ENCODE results near the gene CAPN2.
"Not testable (repeated sequence)": the region's sequence is repeated elsewhere in the genome, so short reads cannot be mapped to it uniquely, and the experiment has no call there.

CAPN2 gene

GRCh38 chr1:223739366-223740037 lies 27.2 kb downstream of the CAPN2 start:
- no peak for DNase-seq

GRCh38 chr1:223740038-223740736 lies 27.8 kb downstream of the CAPN2 start:
- DNase-seq = not testable (repeated sequence)

DNA sequence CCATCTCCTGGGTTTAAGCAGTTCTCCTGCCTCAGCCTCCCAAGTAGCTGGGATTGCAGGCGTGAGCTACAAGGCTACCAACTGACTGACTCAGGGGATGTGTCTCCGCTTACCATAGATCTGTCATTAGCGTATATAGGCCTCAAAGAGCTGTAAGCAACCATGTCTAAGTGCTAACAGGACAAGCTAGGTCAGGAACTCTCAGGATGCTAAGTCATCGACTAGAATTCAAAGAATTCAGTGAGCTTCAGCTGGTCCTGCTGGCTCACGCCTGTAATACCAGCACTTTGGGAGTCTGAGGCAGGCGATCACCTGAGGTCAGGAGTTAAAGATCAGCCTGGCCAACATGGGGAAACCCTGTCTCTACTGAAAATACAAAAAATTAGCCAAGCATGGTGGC lies 29.5 kb downstream of the CAPN2 start:
- no peak for DNase-seq

DNA sequence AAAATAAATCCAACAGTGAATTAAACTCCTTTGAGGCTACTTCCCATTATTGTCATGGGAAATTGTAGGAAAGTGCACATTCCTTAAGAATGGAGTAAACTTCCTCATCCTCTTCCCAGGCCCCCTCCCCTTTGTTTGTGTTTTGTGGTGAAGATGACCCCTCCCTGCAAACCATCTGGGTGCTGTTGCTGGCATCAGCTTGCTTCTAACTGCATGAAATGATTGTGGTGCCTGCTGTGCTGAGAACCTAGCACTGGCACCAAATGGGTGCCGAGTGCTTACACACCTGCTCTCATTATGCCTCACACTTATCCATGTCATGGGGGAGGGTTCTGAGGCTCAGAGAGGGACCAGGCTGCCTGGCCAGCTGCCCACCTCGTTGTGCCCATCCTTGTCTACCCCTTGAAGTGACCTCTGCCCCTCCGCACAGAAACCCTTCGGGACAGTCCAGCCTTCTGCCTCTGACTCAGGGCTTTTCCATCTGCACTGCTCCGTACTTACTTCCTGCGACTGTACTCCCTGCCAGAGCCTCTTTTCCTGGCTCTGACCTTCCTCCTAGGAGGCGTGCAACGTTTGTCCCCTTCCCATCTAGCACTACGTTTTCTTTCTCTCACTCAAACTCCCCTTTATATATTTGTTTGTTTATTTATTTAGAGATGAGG lies 30.6 kb downstream of the CAPN2 start:
- no peak for DNase-seq

GRCh38 chr1:223745731-223746130 lies 33.4 kb downstream of the CAPN2 start:
- DNase-seq = no peak

- DNase-seq = no peak
Measured at GRCh38 chr1:223747838-223748335, 35.5 kb downstream of the CAPN2 start.

DNA sequence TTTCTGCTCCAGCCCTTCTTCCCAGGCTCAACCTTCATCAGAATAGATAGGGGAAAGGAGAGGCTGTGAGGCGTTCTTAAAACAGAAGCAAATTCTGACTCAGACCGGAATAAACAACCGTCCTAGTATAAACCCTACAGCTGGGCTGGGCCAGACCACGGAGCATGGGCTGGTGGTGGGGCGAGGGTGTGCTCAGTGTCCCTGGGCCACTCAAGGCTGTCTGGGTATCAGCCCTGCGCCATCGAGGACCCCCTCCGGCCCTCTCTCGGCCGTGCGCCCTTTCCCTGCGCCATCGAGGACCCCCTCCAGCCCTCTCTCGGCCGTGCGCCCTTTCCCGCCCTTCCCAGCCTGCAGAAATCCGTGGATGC lies 36.0 kb downstream of the CAPN2 start:
- no peak for DNase-seq

- peak; percentile 69 for DNase-seq
Measured at GRCh38 chr1:223748773-223749733, 36.7 kb downstream of the CAPN2 start.

DNA sequence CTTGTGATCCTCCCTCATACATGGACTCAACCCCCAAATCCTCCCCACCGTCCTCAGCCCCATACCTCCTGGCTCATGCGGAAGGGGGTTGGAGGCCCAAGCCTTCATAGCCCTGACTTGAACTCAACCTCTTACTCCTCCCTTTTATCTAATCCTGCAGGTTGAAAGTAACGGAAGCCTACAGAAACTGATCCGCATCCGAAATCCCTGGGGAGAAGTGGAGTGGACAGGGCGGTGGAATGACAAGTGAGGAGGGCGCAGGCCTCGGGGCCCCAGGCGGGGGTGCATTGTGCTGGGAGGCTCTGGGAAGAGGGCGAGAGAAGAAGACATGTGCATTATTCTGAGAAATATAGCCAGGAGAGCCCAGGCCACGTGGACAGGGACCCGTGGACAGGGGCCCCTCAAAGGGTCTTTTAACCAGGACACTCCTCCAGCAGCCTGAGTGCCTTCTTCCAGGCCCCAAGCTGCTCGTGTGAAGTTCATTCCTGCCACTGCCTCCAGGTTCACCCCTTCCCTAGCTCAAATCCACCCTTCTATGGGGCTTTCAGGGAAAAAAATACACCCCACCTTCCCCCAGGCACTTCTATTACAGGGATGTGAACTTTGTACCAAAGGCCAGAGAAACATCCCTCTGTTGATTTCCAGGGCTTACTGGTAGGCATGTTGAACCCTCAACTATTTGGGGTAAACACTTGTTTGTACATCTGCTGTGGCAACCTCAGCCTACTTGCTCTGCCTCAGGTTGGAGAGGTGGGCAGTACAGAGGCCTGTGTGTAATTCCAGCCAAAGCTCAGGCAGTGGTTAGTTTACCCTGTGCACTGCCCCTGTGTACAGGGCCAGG lies 38.6 kb downstream of the CAPN2 start:
- DNase-seq = no peak

- no peak for DNase-seq
Measured at GRCh38 chr1:223751696-223752095, 39.4 kb downstream of the CAPN2 start.

DNA sequence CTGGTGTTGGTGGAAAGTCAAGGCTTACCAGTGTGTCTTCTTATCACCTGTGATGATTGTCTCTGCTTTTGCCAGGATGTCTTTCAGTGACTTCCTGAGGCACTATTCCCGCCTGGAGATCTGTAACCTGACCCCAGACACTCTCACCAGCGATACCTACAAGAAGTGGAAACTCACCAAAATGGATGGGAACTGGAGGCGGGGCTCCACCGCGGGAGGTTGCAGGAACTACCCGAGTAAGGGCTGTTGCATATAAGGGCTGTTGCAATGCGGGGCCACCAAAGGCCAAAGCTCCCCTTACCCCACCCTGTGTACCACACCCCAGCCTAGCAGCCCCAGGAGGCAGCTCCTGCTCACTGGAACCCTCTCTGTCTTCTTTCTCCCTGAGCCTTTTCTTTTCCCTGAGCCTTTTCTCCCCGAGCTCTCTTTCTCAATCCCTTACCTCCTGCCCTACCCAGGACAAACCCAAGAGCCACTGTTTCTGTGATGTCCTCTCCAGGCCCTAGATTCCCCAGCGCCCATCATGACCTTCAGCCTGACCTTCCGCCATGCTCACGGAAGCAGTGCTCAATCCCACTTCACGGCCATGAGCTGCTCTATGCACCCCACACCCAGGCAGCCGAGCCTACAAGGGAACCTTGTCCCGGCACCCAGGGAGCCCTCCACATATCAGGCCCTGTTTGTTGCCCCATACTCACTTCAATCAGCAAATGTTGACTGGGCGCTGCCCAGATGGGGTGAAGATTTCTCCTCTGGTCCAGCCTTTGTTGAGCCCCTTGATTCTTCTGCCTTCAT lies 40.6 kb downstream of the CAPN2 start:
- DNase-seq = no peak

DNA sequence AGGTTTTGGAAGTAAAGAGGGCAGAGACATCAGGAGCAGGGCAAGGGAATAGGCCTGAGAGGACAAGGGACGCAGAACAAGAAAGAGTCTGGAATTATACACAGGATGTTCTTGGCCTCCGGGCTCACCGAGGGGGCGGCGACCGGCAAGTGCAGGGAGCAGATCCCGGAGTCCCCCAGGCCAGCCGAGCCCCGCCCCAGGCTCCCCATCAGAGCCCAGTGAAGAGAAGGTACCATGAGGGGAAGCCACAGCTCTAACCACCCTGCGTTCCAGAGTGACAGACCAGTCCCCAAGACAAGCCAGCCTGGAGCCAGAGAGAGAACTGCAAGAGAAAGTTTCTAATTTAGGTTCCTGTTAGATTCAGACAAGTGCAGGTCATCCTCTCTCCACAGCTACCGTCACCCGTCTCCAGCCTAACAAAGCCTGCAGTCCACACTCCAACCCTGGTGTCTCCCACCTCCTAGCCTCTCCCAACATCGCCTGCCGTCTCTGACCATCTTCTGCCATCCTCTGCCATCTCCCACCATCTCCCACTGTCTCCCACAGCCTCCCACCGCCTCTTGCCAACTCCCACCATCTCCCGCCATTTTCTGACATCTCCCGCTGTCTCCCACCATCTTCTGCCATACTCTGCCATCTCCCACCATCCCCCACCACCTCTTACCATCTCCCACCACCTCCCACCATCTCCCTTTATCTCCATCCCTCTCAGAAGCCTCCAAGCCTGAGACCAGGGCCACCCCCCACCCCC lies 42.5 kb downstream of the CAPN2 start:
- no peak for DNase-seq

GRCh38 chr1:223755432-223755792 lies 43.1 kb downstream of the CAPN2 start:
- no peak for DNase-seq

DNA sequence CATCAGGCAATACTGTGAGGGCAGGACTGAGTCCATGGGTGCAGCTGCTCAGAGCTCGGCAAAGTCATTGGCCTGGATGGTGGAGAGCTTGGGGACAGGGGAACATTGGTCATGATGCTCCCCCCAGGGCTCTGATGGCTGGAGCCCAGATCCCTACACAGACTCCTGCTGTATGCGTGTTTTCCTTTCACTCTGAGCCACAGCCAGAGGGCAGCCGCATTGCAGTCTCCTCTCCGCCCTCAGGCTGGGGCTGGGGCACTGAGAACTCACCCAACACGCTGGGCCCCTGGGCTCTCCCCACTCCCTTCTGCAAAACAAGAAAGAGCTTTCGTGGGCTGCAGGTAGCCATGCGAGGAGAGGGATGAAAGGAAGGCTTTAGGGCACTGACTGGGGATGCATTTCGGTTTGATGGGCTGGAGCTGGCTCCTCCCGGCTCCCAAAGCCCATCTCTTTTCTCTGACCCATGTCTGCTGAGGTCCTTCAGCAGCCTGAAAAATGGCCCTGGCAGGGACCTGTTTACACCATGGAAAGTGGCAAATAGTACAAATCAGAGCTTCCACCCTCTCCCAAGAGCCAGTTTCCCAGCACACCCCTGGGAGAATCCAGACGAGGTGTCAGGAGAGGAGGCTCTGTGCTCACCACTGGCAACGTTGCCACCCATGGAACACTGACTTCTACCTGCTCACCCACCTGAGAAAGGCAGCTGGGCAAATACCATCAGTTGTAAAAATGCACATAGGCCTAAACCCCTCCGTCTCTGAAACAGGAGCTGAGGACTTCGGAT lies 43.8 kb downstream of the CAPN2 start:
- DNase-seq = no peak

GRCh38 chr1:223756806-223757700 lies 44.7 kb downstream of the CAPN2 start:
- DNase-seq = no peak

DNA sequence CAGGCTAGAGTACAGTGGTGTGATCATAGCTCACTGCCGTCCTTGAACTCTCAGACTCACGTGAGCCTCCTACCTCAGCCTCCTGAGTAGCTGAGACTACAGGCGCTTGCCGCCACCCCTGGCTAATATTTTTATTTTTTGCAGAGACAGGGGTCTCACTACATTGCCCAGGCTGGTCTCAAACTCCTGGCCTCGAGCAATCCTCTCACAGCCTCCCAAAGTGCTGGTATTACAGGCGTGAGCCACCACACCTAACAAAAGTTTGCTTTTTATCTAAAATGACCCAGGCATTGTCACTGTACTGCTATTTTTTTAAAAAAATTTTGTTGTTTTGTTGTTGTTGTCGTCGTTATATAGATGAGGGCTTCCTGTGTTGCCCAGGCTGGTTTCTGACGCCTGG lies 46.4 kb downstream of the CAPN2 start:
- no peak for DNase-seq

- no peak for DNase-seq
Measured at GRCh38 chr1:223759273-223759672, 46.9 kb downstream of the CAPN2 start.

- no peak for DNase-seq
Measured at GRCh38 chr1:223760833-223761232, 48.5 kb downstream of the CAPN2 start.

All from activated naive CD4-positive, alpha-beta T cell treated with anti-CD3 and anti-CD28 coated beads, Interleukin-2, amount 50 U/mL, for 16 hours (primary cell).